HG02938 (cell line): ENCODE results near the gene VWA5B2.

Experiments used
- ATAC-seq: cut with Tn5 transposase; IDR thresholded peaks from one replicate; pipeline ENCODE4 v1.9.1; 2021; ENCODE audit warnings: mild to moderate bottlenecking, moderate library complexity; ENCODE audit not compliant: unreplicated experiment

VWA5B2 gene

DNA sequence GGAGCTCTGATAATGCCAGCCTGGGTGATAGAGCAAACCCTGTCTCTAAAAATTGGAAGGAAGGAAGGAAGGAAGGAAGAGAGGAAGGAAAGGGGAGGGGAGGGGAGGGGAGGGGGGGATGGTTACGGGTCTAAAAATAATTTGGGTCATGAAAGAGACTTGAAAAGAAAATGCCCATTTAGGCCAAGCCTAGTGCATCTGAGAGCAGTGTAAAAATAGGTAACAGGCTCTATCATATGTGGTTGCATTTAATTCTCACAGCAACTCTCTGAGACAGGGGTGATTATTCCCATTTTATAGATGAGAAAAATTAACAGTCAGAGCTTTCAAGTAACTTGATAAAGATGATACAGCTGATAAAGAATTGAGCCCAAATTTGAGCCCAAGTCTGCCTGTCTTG is 42.9 kb downstream of the VWA5B2 start:
- ATAC-seq, result no peak

DNA sequence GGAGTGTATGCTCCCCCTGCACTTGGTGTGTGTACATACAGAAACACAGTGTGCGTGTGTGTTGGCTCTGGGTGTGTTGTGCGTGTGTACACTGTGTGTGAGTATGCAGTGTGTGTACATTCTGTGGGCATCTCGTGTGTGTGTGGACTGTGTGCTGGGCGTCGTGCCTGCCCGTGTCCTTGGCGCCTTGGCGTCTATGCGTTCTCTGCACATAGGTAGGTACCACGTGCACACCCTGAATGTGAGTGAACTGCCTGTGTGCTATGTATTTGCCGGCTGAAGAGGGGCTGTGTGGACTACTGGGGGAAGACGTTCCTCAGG is 46.0 kb downstream of the VWA5B2 start:
- no peak for ATAC-seq

DNA sequence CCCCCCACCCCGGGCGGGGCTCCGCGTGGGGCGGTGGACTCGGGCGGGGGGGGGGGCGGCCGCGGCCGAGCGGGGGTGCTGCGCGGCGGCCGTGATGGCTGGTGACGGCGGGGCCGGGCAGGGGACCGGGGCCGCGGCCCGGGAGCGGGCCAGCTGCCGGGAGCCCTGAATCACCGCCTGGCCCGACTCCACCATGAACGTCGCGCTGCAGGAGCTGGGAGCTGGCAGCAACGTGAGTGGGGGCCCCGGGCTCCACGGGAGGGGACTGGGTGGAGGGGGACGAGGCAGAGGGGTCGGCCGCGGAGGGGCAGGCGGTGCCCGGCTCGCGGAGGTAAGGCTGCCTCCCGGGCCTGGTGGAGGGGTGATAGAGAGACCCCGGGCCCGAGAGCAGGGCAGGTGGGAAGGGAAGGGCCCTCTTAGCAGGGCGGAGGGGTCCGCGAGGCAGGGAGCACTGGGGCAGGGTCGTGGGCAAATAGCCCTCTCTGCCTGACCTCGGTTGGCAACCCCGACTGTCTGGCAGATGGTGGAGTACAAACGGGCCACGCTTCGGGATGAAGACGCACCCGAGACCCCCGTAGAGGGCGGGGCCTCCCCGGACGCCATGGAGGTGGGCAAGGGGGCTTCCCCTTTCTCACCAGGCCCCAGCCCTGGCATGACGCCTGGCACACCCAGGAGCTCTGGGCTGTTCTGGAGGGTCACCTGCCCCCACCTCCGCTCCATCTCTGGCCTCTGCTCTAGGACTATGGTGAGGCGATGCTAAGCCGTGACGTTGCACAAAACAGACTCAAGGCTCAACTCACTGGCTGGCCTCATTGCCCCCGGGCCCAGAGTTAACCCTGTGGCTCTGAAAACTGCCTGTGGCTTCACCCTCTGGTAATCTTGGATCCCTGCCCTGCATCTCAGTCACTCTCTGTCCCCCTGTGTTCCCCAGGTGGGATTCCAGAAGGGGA is 46.9 kb downstream of the VWA5B2 start, which contains the start of gene ECE2:
TSS of gene ECE2 (plus strand) at position 62 of the 950 bp plus-strand sequence. CDS start at position 194, 132 bp downstream.
- no peak for ATAC-seq

DNA sequence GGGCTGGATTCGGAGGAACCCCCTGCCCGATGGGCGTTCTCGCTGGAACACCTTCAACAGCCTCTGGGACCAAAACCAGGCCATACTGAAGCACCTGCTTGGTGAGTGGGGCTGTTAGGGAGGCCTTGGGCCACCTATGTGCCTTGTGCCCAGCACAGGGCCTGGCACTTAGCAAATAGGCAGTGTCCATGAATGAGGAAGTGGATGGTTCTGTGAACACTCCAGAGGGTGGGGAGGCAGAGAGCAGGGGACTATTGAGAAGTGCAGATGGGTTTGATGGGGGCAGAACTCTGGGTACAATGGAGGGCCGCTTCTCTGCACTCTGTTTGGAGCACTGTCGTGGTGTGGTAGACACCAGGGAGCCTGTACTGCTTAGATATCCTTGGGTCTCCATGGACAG is 48.0 kb downstream of the VWA5B2 start:
- no peak for ATAC-seq

DNA sequence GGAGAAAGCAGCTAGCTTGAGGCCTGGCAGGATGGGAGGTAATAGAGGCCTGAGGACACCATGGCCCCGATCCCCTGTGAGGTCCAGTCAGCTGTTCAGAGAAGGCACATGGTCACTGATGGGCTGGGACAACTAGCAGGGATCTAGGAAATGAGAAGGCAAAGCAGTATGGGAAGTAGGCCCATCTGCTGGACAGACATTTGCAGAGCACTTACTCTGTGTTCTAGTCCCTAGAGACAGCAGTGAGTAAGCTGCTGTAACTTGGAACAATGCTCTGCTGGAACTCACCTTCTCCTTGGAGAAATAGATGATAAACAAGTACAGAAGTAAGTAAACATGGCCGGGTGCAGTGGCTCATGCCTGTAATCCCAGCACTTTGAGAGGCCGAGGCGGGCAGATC is 53.6 kb downstream of the VWA5B2 start:
- no peak for ATAC-seq

DNA sequence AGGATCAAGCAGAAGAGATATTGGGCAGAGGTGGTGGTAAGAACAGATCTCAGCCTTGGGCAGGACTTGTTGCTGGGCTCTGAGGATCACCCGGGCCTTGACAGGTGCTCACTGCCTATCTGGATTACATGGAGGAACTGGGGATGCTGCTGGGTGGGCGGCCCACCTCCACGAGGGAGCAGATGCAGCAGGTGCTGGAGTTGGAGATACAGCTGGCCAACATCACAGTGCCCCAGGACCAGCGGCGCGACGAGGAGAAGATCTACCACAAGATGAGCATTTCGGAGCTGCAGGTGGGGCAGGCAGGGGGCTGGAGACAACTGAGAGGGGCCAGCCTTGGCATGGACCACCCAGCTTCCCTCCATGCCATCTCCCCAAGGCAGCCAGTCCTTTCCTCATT is 54.3 kb downstream of the VWA5B2 start:
- no peak for ATAC-seq

DNA sequence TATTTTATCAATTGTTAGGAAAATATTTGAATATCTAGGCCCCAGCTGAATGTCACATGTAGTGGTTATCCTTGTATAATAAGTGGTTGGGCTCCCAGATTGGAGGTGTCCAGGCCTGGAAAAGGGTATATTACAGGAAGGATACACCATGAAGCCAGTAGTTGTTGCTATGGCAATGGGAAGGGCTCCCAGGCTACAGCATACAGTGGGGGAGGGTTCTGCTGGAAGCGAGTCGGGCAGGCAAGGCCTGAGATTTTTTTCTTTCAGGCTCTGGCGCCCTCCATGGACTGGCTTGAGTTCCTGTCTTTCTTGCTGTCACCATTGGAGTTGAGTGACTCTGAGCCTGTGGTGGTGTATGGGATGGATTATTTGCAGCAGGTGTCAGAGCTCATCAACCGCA is 55.3 kb downstream of the VWA5B2 start:
- ATAC-seq, result no peak

DNA sequence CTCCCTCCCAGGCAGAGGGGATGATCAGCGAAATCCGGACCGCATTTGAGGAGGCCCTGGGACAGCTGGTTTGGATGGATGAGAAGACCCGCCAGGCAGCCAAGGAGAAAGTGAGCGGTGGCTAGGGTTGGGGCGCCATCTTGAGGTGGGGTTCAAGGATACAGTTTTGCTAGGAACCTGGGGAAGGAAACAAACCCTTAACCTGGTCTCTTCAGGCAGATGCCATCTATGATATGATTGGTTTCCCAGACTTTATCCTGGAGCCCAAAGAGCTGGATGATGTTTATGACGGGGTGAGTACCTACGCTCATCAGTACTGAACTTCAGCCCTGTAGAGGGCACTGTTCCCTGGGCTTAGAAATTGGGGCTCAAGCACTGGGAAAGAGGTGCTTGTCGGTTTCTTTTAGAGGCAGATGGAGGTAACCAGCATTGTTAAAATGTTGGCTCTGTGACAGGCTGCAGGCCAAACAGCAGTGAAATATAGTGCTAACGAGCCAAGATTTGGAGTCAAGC is 60.1 kb downstream of the VWA5B2 start:
- no peak for ATAC-seq

DNA sequence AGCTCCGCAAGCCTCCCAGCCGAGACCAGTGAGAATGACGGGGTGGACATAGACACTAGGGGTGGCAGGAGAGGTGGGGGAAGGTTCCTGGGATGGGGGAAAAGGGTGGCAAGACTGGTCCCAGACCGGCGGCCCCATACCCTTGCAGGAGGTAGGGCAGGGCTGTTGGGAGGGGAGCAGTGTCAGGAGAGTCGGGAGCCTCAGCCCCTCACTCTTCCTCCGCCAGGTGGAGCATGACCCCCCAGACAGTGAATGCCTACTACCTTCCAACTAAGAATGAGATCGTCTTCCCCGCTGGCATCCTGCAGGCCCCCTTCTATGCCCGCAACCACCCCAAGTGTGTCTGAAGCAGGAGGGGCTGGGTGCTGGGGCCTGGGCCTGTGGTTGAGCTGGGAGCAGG is 60.9 kb downstream of the VWA5B2 start:
- ATAC-seq, result no peak

DNA sequence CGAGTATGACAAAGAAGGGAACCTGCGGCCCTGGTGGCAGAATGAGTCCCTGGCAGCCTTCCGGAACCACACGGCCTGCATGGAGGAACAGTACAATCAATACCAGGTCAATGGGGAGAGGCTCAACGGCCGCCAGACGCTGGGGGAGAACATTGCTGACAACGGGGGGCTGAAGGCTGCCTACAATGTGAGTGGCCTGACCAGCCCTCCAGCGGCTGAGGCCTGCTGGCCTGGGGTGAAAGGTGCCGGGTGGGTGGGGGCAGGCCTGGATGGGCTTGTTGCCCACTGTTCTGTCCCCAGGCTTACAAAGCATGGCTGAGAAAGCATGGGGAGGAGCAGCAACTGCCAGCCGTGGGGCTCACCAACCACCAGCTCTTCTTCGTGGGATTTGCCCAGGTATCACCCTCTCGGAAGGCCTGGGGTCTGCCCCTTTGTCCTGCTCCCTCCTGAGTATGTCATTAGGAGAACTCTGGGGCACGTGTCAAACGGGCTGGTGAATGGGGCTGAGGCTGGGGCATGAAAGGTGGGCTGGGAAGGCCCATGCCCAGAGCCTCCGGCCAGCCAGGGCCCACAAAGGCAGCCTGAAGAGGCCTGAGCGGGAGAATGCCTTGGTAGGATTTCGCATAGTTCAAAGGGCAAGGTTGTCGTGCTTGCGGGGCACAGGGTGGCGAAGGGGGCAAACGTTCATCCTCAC is 61.8 kb downstream of the VWA5B2 start:
- ATAC-seq, result no peak
